ENCODE measurements around the gene PLS3. TPM values are rescaled to one million over a fixed set of nuclear protein-coding genes. Genes with fewer than 3 reads are reported as not detected.

PLS3 gene
- total RNA-seq, 1 donor from 2014 or later: 197 TPM

GRCh38 chrX:115649461-115650063 is 88.6 kb downstream of the PLS3 start:
- H3K36me3 Mint-ChIP-seq: peaks cover 22% of the 10 kb centered on the region
- peak overlapping the region; percentile 64 for H3K27ac Mint-ChIP-seq
- DNase-seq (ENCODE audit: extremely low spot score, unreplicated experiment): no peak
- H3K9me3 Mint-ChIP-seq: no peaks in the 10 kb centered on the region
- no peak overlapping the region for H3K4me3 Mint-ChIP-seq
- no peaks in the 10 kb centered on the region for H3K27me3 Mint-ChIP-seq
- H3K4me1 Mint-ChIP-seq (ENCODE audit: unreplicated experiment): peaks cover 18% of the 10 kb centered on the region
- TF ChIP-seq CTCF (conservative IDR thresholded peaks at IDR 0.05): no peak

- Mint-ChIP-seq H3K36me3 (peaks cover 21% of the 10 kb centered on the region), H3K4me1 (ENCODE audit: unreplicated experiment) (peaks cover 18% of the 10 kb centered on the region)
Observed at GRCh38 chrX:115650449-115650848, 89.5 kb downstream of the PLS3 start.

GRCh38 chrX:115650916-115651315 is 89.9 kb downstream of the PLS3 start:
- H3K4me1 Mint-ChIP-seq (ENCODE audit: unreplicated experiment): peaks cover 18% of the 10 kb centered on the region
- peaks cover 18% of the 10 kb centered on the region for H3K36me3 Mint-ChIP-seq
- H3K9me3 Mint-ChIP-seq: no peaks in the 10 kb centered on the region
- peak overlapping the region; percentile 35 for H3K27ac Mint-ChIP-seq
- no peaks in the 10 kb centered on the region for H3K27me3 Mint-ChIP-seq
- H3K4me3 Mint-ChIP-seq: no peak overlapping the region
- peak; percentile 85 for TF ChIP-seq CTCF (conservative IDR thresholded peaks at IDR 0.05)
- no peak for DNase-seq (ENCODE audit: extremely low spot score, unreplicated experiment)

More at GRCh38 chrX:115650449-115650848, 89.5 kb downstream of the PLS3 start:
- H3K4me3 Mint-ChIP-seq: no peak overlapping the region
- no peaks in the 10 kb centered on the region for H3K27me3 Mint-ChIP-seq
- H3K27ac Mint-ChIP-seq: peak overlapping the region; percentile 35
- no peak for DNase-seq (ENCODE audit: extremely low spot score, unreplicated experiment)
- TF ChIP-seq CTCF (conservative IDR thresholded peaks at IDR 0.05): no peak
- H3K9me3 Mint-ChIP-seq: no peaks in the 10 kb centered on the region

- Mint-ChIP-seq H3K4me1 (ENCODE audit: unreplicated experiment) (peaks cover 18% of the 10 kb centered on the region), H3K27ac (no peak overlapping the region), H3K36me3 (peaks cover 15% of the 10 kb centered on the region), H3K4me3 (no peak overlapping the region), H3K27me3 (no peaks in the 10 kb centered on the region), H3K9me3 (no peaks in the 10 kb centered on the region)
- TF ChIP-seq CTCF (conservative IDR thresholded peaks at IDR 0.05): no peak
- no peak for DNase-seq (ENCODE audit: extremely low spot score, unreplicated experiment)
Observed at GRCh38 chrX:115652221-115652620, 91.2 kb downstream of the PLS3 start.

- Mint-ChIP-seq H3K4me3 (no peak overlapping the region), H3K27ac (no peak overlapping the region), H3K36me3 (no peaks in the 10 kb centered on the region), H3K9me3 (no peaks in the 10 kb centered on the region), H3K27me3 (no peaks in the 10 kb centered on the region), H3K4me1 (ENCODE audit: unreplicated experiment) (no peaks in the 10 kb centered on the region)
- DNase-seq (ENCODE audit: extremely low spot score, unreplicated experiment): no peak
- no peak for TF ChIP-seq CTCF (conservative IDR thresholded peaks at IDR 0.05)
Observed at GRCh38 chrX:115665122-115665521, 104.1 kb downstream of the PLS3 start.
